Suprapubic skin (tissue), 4 donors: ENCODE data around the gene CCL26.

Experiments
- POLR2A ChIP-seq, 2 donors: fragments of 450-650 bp; IDR thresholded peaks; one replicate each; pipeline ENCODE4 v1.6.1; 2017; ENCODE audit warnings: antibody characterized with exemption in 2 of 2, mild to moderate bottlenecking in 2 of 2, moderate library complexity in 2 of 2
- POLR2AphosphoS5 ChIP-seq, 3 donors: sonication (generic); formaldehyde crosslinking; IDR thresholded peaks; one replicate each; pipeline ENCODE4 v1.6.1; 2017; ENCODE audit warnings: antibody characterized with exemption in 3 of 3

DNA sequence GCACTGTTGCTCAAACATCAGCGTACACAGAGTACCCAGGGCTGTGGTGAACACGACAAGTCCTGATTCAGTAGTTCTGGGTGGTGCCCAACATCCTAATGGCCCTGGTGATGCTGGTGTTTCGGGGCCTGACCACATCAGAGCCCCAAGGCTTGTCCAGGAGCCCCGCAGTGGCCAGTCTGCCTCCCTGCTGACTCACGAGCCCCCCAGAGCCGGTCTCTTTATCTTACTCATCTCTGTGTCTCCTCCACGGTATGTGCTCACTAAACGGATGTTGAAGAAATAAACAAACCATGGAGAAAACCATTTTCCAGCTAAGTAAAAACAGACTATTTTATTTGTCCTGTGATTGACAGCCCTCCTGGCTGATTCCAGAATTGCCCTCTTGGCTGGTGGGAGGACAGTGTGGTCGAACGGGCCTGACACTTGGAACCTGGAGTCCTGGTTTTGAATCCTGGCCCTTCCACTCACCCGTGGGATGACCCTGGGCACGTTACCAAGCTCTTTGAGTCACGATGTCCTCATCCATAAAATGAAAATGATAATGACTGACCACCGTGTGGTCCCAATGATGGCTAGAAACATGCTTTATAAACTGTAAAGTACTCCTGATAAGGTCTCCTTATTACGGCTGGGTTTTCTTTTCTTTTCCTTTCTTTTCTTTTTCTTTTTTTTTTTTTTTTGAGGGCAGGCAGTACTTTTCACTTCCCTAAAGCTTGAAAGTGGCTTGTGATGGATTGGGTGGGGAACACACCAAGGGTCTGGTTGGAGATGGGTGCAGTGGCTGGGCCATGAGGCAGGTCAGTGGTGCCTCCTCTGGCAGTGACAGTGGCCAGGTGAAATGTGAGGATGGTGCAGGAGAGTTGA lies 39.0 kb downstream of the CCL26 start:
- TF ChIP-seq POLR2A (IDR thresholded peaks at IDR 0.05): no peak
- TF ChIP-seq POLR2AphosphoS5 (IDR thresholded peaks at IDR 0.05): no peak
